Head of caudate nucleus (tissue), 42 donors: ENCODE measurements around the gene ABCC9.

Source experiments
- DNase-seq, 42 donors: peaks; one replicate each; pipeline versions ENCODE4 v3.0.0 to v3.0.0-alpha.2; 2020 to 2021; ENCODE audit warnings: mixed read lengths in 7 of 42
- intact Hi-C: fragments of 100-400 bp; cut with DNase I; formaldehyde crosslinking; loops from one replicate; pipeline ENCODE4 v1.15.0; 2022

ABCC9 gene

DNA sequence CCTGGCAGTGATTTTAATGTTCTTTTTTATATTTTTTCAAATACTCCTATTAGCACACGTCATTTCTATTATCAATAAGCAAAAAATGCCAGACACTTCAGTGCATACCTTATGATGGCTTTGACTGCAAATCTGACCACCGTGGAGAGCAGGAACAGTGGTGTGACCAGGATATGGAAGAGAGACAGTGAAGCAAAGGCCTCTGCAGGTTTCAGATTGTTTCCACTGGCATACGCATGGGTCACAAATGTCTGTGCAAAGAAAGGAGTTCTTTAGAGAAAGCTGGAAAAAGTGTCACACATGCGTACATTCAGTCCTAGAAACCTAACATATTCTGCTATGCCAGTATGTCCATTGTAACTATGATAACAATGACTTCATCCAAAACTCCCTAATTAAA is 47.3 kb downstream of the ABCC9 start:
- DNase-seq = no peak
- intact Hi-C loops = no loop called here

DNA sequence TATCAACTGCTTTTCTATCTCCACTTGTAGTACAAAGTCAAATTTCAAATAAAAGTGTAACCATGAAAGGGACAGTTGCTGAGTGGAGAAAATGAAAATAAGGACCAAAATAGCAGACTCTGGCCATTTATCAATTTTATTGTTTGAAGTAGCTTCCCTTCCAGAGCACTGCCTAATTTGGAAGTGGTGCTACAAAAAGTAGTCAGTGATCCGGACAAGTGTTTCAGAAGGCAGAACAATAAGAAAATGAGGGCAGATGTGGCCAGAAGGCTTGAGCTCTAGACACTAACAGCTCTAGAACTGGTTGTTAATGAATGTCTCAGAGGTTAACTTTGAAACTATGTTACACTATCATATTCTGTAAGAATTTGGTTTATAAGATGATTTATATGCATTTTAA is 48.9 kb downstream of the ABCC9 start:
- intact Hi-C loops = no loop called here
- DNase-seq = no peak

DNA sequence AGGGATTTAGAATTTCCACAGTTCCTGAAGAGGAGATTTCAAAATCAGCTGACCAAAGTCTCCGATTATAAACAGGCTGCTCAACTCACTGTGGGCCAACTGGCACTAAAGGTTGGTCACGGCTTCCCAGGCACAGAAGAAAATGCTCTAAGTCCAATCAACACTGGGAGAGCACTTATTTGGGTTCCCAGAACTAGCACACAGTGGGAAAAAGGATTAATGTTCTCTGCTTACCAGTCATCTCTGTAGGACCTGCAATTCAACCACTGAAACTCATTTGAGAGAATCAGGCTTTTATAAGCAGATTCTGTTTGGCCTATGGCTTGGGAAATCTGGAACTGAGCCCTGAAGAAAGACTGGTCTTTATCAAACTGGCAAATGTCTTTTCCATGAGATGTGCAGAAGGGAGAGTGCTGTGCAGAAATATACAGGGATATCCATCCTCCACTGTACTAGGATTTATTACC is 49.4 kb downstream of the ABCC9 start:
- intact Hi-C loops = no loop called here
- DNase-seq = peak in 21 of 42 donors; percentile 2 to 64 (median 17)

DNA sequence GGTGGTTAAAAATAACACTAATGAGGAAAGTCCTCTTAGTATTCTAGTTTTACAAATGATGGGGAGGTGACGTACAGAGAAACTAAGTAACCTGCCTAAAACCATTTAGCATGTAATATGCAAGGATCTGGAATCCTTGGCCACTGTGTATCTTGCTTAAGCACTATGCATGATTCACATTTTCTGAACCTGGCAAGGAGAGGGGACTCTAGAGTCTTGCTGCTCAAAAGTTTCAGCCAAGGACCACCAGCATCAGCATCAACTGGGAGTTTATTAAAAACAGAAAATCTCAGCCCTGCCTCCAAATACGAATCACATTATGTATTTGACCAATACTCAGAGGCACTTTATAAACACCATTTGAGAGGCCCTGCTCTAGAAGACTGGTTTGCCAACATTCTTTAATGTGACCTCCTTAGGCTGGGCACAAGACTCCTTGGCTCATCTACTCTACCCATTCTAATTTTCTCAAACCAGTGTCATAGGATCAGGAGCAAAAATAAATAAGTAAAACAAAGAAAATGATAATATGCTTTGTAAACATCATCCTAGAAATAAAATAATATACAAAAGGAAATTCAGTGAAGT is 52.9 kb downstream of the ABCC9 start:
- intact Hi-C loops = no loop called here
- no peak for DNase-seq

DNA sequence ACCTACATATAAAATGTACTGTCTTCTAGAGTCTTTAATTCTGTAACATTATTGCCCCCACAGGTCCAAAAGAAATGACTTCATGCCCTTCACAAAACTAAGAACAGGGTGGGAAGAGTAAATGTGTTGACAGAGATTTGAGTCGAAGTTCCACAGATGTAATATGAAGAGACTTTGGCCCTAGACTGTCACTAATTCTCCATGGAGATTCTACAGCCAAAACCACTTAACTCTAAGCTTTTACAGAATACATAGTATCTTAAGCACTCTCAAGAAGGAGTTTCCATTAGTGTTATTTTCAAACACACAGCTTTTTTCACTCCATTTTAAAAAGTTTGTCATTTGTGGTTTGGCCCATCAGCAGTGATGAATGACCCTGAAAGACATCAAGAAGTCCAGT is 56.3 kb downstream of the ABCC9 start:
- DNase-seq = no peak
- intact Hi-C loops = no loop called here

DNA sequence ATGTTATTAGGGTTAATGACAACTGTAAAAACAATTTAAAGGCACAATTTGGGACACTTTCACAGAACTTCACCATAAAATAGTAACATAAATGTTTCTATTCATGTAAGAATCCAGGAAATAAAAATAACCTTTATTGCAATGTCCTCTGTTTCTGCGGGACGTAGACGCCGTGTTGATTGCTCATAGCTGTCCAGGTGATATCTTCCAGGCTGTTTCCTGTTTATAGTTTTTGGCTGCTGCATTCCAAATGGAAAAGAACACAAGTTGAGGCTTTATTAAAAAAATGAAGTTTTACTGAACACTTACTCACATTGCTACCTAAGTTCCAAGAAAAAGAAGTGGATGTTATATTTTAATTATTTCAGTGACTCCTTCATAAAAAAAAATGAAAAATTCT is 58.6 kb downstream of the ABCC9 start:
- intact Hi-C loops = no loop called here
- DNase-seq = no peak

DNA sequence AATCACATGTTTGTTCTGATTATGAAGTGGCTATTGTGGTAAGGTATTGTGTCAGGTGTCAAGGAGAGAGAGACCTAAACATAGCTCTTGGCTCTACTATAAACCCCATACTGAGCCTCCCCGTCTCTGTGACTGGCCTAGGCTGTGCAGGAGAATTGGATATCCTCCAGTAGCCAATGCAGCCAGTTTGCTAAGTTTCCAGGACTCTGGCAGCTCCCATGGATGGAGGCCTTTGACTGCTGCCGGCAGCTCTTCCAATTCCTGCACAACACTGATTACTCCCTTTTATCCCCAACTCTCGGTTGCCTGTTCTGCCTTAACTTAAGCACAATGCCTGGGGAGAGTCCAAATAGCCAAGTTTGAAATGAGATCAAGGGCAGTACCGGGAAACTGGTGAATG is 59.3 kb downstream of the ABCC9 start:
- DNase-seq = peak in 31 of 42 donors; percentile 2 to 66 (median 23)
- intact Hi-C loops = no loop called here

DNA sequence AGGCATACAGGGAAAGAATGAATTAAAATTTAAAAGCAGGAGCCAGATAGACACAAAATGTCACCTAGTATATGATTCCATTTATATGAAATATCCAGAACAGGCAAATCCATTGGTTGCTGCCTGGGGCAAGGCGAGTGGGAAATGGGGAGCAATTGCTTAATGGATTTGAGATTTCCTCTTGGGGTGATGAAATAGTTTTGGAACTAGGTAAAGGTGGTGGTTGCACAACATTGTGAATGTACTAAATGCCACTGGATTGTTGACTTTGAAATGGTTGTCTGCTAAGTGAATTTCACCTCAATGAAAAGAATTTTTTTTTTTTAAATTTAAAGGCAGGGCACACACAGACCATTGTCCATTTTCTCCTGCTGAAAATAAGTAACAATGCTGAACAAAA is 61.9 kb downstream of the ABCC9 start:
- no peak for DNase-seq
- intact Hi-C loops = no loop called here

DNA sequence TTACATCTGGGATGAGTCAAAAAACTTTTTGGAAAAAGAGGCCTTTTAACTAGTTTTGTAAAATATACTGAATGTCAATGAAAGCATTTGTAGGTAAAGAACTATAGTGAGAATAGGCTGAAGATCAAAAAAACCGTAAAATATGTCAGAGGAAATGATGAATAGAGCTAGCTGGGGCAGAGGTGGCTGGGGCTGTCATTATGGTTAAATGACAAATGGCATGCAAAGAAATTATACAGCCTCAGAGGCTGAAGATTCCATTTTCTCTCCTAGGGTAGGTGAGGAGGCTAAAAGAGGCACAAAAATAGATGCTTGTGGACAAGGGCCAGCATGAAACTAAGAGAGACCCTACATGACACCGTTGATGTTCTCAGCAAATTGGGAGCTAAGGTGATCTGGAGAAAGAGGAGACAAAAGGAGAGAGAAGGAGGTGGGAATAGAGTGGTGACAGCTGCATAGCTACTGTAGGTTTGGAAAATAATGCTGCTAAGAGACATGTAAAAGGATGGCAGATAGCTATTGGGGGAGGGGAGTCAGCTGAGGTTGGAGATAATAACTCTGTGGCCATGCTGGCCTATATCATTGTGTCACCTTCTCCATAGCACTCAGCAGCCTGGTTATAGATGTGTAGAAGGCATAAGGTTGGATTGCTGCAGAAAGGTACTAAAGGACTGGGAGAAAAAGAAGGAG is 63.8 kb downstream of the ABCC9 start:
- DNase-seq = no peak

DNA sequence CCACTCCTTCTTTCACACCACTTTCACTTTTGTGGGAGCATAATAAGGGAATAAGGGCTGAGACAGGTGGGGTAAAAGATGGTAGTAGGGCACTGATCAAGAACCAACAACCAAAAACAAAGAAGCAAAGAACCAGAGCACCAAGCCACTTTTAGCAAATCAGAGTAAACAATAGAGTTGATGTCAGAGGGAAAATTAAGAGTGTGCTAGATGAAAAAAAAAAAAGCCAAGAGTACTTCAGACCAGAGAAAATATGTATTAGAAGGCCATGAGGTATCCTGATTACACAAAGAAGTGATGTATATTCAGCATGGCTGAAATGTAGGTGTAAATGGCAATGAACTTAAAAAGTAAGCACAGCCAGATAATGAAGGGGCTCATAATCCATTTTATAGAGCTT is 75.4 kb downstream of the ABCC9 start:
- intact Hi-C loops = no loop called here

More for the DNA sequence above, 63.8 kb downstream of the ABCC9 start:
- intact Hi-C loops = no loop called here

DNA sequence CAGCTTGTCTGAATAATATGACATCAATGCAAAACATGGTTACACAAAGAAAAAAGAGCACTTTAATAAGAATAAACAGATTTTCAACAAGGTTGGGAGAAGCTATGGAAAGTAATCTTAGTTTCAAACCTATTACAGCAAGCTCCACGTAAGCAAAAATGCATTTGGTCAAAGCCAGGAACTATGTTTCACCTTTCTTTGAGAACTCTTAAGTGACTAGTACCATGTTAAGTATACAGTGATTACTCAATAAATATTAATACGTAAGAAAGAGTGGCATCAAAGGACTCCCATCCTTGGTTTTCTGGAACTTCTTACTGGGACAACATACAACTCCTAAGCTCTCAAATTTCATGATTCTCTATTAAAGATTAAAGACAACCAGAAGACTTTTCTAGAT is 80.7 kb downstream of the ABCC9 start:
- DNase-seq = no peak
- intact Hi-C loops = no loop called here

More for the DNA sequence above, 75.4 kb downstream of the ABCC9 start:
- no peak for DNase-seq

DNA sequence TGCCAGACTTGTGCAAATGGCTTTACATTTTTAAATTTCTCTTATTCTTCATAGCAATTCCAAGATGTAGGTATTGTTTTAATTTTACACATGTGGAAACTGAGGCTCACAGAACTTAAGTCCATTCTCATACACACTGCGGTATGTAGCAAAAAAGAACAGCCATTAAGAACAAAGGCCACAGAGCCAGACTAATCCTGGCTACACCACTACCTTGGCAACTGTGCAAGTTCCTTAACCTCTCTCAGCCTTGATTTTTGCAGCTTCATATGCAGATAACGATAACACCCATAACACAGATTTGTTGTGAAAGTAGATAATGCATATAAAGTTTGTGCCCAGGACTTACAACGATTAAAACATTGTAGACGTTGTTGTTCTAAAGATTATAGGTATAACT is 81.1 kb downstream of the ABCC9 start:
- intact Hi-C loops = no loop called here
- no peak for DNase-seq

DNA sequence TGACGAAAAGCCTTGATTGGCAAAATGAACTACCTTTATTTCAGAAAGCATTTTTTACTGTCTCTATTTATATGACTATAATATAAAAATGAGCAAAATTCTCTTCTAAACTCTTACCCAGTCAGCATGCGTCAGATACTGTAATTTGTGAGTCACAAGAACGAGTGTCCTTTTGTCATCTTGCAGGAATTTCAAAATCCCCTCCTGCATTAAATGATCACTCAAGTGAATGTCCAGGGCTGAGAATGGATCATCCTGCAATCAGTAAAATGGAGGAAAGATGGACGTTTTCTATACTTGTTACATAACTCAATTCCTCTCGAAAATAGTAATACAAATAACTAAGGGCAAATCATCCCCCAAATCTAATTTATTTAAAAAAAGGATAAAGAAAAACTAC is 89.0 kb downstream of the ABCC9 start:
- DNase-seq = no peak
- intact Hi-C loops = no loop called here

DNA sequence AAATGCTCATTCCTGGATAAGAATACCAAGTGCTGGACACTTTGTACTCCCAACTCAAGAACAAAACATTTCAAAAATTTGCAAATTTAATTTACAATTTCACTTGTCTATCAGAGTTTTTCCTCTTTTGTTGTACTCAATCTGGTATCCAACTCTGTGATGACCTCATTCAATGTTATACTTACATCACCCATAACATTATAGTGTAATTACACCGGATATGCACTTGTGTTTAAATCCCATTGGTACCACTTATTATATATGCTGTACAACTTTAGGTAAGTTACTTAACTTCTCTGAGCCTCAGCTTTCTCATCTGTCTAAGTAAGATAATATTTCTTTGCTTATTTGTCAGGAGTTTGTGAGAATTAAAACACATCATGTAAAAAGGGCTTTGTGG is 90.1 kb downstream of the ABCC9 start:
- no peak for DNase-seq

DNA sequence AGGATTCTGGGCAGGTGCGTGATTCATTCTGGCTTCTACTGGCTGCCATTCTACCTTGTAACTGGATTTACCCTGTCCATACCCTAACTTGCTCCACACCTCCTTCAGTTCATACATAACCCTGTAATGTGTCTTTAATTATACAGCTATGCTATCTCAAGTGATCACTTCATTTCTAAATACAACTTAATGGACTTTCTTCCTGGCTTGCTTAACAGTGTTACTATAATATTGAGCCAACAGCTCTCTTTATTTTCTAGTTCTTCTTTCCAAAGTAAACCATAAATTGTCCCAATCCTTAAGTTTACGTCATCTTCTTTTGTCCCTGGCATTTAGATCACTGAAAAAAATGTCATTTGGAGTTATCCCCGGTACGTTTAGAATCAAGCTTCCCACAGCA is 90.8 kb downstream of the ABCC9 start:
- intact Hi-C loops = no loop called here
- no peak for DNase-seq

More for the DNA sequence above, 90.1 kb downstream of the ABCC9 start:
- intact Hi-C loops = no loop called here

DNA sequence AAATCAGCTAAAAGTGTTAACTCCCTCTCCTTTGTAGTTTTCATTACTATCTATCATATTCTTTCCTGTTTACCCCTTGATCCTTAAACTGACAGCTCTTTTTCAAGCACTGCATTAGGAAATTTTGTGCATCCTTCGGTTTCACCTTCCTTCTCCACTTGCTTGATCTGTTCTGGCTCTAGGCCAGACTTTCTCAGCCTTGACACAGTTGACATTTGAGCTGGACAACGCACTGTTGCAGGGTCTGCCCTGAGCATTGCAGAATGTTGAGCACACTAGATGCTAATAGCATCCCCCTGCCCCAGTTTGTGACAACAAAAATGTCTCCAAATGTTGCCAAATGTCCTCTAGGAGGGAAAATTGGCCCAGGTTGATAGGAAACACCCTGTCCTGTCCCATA is 91.3 kb downstream of the ABCC9 start:
- intact Hi-C loops = no loop called here
- DNase-seq = no peak

DNA sequence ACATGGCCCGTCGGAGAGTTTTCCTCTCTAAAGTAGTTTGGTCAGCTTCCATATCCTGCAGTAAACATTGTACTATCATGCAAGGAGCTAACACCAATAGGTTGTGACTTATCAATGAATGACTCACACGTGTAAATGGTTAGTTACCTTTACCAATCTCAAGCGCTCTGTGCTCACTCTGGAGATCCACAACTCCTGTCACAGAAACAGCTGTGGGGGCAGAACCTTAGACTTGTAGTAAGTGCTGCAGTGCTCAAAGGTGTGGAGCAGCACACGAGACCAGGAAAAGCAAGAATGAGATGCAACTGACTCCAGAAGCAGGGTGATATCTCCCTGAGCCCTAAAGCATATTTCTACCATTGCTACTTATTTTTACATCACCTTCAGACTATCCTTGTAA is 93.0 kb downstream of the ABCC9 start:
- intact Hi-C loops = no loop called here
- DNase-seq = no peak

DNA sequence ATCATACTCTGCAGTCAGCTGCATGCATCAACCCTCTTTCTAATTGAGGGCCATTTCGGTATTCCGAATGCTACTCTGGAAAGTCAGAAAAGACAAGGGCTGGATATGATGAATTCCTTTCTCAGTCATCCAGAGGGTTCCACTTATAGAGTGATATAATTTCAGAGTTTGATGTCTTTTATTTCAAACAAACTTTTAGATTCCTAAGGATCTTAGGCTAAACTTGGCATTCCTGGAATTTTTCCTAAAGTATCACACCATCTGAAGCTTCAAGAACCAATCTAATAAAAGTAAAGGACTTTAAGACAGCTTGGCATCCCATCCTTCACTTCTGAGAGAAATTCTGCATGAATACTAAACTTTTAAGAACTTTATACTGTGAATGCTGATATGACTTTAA is 97.4 kb downstream of the ABCC9 start:
- intact Hi-C loops = no loop called here
- no peak for DNase-seq

DNA sequence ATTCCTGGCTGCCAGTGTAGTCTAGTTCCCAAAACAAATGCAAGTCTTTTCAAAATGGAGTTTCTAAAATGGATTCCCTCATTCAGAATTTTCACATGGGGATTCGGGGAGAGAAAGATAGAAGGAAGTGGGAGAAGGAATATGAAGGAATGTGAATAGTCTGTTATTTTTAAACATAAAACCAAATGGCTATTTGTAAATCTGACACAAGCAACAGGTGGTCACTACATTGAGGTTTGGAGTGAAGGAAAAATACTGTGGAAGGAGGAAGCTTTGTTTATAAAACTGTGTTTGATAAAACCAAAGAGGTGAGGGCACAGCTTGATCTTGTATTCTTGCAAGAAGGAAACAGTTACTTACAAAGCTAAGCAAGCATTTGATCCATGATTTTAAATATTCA is 101.5 kb downstream of the ABCC9 start:
- intact Hi-C loops = no loop called here
- DNase-seq = no peak

DNA sequence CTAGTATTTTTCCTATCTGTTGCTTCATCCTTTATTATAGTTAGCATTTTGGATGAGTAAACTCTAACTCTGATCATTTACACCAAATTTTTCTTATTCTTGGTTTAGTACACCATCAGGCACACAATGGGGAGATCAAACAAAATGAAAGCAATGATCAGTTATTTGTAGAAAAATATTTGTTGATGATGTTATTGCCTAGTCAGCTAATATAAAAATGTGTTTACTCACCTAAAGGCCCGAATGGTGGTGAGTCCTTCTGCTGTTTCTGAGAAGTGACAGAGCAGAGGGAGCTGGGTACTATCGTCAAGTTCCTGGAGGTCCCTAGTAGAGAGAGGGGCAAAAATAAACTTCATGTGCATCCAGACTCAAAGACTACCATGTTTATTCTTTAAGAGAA is 103.4 kb downstream of the ABCC9 start:
- no peak for DNase-seq
- intact Hi-C loops = no loop called here

DNA sequence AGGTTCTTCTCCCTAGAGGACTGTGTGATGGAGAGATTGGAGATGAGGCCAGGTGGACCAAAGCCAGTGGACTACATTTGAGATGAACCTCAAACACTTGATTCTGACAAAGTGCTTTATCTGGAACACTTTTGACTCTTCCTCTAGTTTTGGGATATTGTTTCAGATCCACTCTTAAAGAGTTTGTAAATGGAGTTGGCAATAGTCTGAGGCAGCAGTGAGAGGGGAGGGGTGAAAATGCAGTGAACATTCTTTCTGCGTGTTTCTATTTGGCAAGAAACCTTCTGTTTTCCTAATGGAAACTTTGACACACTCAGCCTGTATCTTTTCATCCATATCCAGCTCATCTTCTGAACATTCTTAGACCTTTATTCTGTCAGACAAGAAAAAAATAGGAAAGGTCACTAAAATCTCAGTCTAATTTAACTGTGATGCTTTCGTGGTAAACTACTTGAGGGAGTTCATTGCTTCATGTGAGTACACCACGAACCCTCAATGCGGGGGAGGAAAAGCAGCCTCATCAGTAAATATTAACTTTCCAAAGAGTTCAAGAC is 109.4 kb downstream of the ABCC9 start:
- intact Hi-C loops = no loop called here
- DNase-seq = no peak
